PFSK-1 (cell line): ENCODE data around the gene RPL35.

Experiments
- FOXP2 ChIP-seq: optimal IDR thresholded peaks from 2 replicates; pipeline ENCODE3; 2011; ENCODE audit warnings: borderline replicate concordance, control low read depth, inconsistent platforms; ENCODE audit not compliant: insufficient read depth; ENCODE audit errors: extremely low read length, extremely low read depth
- POLR2AphosphoS5 ChIP-seq: IDR thresholded peaks from 2 replicates; pipeline ENCODE4 v1.6.1; 2012; ENCODE audit warnings: low read depth, mild to moderate bottlenecking, control low read depth, low read length, moderate library complexity
- SIN3A ChIP-seq: IDR thresholded peaks from 2 replicates; pipeline ENCODE4 v1.6.1; 2012; ENCODE audit warnings: mild to moderate bottlenecking, low read length, moderate library complexity, borderline replicate concordance; ENCODE audit not compliant: insufficient read depth
- TAF1 ChIP-seq: IDR thresholded peaks from 2 replicates; pipeline ENCODE4 v1.6.1; 2012; ENCODE audit warnings: low read length, control low read depth, borderline replicate concordance; ENCODE audit not compliant: insufficient read depth
- TF ChIP-seq, protein P1 (sequence below), 2 experiments: IDR thresholded peaks; 2 replicates each; pipeline versions ENCODE4 v1.6.1 to v1.8.0; 2011 to 2012; ENCODE audit warnings: low read depth in 2 of 2, low read length in 2 of 2, control low read depth in 1 of 2, inconsistent platforms in 1 of 2, mild to moderate bottlenecking in 1 of 2, moderate library complexity in 1 of 2; ENCODE audit not compliant: insufficient read depth in 1 of 2

Gene RPL35

DNA sequence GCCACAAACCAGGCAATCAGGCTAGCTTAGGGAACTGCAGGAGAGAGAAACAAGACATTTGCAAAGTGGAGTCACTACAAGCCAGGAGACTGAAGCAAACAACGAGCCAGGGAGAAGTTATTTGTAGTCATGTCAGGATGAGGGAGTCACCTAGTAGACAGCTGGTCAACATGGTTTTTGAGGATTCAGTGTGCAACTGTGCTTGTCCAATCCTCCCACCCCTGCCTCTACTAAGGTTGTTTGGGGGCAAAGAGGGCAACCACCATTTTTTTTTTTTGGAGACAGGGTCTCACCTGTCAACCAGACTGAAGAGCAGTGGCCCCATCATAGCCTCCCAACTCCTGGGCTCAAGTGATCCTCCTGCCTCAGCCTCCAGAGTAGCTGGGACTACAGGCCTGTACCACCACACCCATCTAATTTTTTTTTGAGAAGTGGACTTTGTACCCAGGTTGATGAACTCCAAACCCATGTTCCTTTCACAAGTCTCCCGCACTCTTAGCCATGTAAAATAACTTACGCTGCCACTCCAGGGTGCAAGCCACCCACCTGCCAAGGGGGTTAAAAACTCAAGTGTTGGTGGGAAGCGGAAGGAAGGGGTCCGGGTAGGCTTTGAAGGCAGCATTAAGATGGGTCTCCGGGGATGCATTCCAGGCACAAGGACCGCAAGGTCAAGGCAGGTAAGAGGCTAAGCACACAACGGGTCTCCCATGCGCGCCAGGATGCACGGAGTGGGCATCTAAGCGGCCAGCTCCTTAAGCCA, 995 bp downstream of the RPL35 start:
- TF ChIP-seq TAF1, result no peak
- TF ChIP-seq, protein P1, sequence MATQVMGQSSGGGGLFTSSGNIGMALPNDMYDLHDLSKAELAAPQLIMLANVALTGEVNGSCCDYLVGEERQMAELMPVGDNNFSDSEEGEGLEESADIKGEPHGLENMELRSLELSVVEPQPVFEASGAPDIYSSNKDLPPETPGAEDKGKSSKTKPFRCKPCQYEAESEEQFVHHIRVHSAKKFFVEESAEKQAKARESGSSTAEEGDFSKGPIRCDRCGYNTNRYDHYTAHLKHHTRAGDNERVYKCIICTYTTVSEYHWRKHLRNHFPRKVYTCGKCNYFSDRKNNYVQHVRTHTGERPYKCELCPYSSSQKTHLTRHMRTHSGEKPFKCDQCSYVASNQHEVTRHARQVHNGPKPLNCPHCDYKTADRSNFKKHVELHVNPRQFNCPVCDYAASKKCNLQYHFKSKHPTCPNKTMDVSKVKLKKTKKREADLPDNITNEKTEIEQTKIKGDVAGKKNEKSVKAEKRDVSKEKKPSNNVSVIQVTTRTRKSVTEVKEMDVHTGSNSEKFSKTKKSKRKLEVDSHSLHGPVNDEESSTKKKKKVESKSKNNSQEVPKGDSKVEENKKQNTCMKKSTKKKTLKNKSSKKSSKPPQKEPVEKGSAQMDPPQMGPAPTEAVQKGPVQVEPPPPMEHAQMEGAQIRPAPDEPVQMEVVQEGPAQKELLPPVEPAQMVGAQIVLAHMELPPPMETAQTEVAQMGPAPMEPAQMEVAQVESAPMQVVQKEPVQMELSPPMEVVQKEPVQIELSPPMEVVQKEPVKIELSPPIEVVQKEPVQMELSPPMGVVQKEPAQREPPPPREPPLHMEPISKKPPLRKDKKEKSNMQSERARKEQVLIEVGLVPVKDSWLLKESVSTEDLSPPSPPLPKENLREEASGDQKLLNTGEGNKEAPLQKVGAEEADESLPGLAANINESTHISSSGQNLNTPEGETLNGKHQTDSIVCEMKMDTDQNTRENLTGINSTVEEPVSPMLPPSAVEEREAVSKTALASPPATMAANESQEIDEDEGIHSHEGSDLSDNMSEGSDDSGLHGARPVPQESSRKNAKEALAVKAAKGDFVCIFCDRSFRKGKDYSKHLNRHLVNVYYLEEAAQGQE (IDR thresholded peaks at IDR 0.05; ENCODE audit: insufficient read depth in 1 of 2, low read depth in 2 of 2, low read length in 2 of 2), result no peak
- no peak; the same call in 1 of the 2 replicates for TF ChIP-seq POLR2AphosphoS5
- TF ChIP-seq SIN3A, result no peak
- TF ChIP-seq FOXP2, result no peak

DNA sequence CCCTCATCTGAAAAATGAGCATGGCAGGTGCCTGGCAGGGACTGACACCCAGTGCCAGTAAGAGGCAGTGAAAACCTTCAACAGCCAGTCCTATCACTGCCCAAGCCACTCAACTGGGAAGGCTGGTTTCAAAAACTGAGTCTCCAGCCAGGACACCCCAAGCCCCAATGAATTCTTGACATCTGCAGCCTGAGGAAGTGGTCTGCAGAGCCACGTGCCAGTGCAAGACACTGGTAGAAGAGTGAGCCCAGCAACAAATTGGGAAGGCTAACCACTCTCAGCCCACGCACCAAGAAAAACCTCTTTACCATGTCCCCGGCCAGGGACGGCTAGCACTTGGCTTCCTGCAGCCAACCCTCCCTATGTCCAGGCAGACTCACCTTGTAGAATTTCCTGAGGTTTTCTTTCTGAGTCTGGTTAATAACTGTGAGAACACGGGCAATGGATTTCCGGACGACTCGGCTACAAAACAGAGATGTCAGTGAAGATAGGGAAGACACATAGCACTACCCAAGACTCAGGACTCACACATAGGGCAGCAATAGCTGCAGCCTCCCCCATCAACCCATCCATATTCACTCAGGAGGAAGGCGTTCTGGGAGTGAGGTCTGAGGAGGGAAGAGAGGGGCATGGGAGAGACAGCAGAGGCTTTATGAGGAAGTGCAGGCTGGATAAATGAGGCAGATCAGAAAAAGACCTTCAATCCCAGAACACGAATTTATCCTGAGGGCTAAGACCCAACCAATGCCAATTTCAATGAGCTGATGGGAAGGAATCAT, 1.8 kb downstream of the RPL35 start:
- TF ChIP-seq TAF1, result no peak
- TF ChIP-seq SIN3A, result no peak
- TF ChIP-seq POLR2AphosphoS5, result no peak
- TF ChIP-seq, protein P1 (IDR thresholded peaks at IDR 0.05; ENCODE audit: insufficient read depth in 1 of 2, low read depth in 2 of 2, low read length in 2 of 2), result no peak
- no peak for TF ChIP-seq FOXP2

DNA sequence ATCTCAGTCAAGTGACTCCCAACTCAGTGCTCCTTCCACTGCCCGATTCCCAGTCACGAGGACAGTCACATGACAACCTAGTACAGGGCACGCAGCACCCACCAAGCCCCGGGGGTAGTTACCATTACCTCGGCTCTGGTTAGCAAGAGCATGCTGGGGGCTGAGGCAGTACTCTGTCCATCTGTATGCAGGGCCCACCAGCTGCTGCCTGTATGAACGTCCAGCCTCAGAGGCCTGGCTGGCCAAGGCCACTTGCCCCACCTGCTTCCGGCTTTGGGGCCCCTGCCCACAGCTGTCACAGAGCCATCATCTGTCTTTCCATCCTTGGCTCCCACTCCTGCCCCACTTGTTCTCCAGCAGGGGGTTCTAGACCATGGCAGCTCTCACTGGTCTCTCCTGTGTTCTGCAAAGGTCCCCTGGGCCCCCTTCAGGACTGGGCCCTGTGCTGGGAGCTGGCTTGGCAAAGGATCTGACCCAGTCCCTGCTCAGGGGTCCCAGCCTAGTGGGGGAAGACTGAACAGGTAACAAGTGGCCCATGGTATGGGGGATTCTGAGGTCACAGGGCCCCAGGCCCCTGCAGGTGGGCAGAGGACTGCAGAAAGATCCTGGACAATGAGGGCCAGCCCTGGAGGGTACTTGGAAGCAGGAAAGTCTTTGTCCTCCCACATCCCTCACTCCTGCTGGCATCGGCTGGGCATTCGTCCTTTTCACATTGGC, 3.3 kb downstream of the RPL35 start:
- TF ChIP-seq TAF1 (no peak), POLR2AphosphoS5 (peak; percentile 23; the same call in 1 of the 2 replicates)

DNA sequence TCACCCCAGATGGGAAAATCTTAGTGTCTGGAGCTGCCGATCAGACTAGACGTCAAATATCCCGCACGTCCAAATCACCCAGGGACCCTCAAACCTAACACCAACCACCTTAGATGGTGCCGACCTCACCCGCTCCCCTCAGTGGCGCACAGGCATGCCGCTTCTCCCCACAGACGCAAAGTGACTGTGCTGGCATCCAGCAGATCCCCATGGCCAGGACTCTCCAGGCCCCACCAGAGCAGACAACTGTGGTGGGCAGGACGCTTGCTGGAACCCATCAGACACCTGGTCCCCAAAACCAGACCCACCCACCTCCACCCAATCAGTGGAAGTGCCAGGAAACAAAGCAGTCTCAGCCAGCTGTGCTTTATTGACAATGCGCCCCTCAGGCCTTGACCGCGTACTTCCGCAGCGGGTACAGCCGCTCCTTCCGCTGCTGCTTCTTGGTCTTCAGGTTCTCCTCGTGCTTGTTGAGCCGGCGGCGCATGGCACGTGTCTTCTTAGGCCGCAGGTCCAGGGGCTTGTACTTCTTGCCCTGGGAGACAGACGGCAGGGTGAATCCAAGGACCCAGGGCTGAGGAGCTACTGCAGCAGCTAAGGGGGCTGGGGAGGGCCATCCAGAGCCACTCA, 4.1 kb downstream of the RPL35 start:
- TF ChIP-seq TAF1 (no peak), POLR2AphosphoS5 (no peak), FOXP2 (no peak), SIN3A (no peak)
- TF ChIP-seq, protein P1 (IDR thresholded peaks at IDR 0.05; ENCODE audit: insufficient read depth in 1 of 2, low read depth in 2 of 2, low read length in 2 of 2), result no peak
